COLO668 (cell line): ENCODE data around the gene TRAF3.
"Not testable (repeated sequence)": the region's sequence is repeated elsewhere in the genome, so short reads cannot be mapped to it uniquely, and the experiment has no call there.

ENCODE experiments used
- DNase-seq: peaks from one replicate; lab custom pipeline; 2025; ENCODE audit not compliant: unreplicated experiment; lab: John Stamatoyannopoulos, UW

Gene TRAF3

DNA sequence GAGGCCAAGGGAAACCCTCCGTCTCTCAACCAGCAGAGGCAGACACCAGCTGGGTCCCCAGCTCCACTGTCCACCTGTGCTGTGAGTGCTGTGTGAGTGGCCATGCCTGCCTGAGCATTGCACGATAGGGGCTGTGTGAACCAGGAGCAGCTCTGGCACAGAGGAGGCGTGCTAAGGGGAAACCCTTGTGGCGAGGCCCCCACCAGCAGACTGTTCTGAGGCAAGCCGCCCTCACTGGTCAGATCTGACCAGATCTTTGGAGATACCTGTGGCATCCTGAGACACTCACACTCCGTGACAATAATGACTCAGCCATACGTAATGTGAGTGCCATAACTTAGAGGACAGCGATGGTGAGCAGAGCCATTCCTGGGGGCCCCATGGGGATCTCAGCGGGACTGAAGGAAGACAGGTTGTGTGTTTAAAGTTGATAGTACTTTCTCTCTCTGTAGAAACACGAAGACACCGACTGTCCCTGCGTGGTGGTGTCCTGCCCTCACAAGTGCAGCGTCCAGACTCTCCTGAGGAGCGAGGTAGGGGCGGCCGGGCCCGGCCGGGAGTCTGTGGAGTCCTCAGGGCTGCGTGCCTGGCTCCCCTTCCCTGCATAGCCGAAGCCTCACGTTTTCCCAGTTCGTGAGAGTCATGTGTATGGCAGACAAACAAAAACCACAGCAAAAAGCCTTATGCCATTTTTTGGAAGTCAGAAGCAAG, 108.6 kb downstream of the TRAF3 start:
- DNase-seq: no peak

DNA sequence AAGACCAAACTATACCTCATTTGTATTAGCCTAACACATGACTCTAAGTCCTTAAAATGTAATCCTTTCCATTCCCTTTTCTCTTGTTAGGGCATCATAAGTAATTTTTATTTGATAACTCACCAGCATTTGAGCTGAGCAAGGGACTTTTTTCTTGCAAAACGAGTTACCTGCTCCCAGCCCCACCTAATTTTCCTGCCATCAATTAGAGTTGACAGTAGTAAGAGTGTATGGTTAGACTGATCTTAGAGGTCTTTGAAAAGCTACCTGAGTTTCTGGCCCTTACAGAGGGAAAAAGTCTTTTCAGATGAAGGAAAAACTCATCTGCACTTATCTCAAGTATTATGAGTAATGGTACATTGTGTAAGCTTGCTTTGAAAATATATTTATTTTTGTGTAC, 111.5 kb downstream of the TRAF3 start:
- DNase-seq: no peak

- DNase-seq: no peak
Measured at GRCh38 chr14:102889615-102890014, 112.4 kb downstream of the TRAF3 start.

DNA sequence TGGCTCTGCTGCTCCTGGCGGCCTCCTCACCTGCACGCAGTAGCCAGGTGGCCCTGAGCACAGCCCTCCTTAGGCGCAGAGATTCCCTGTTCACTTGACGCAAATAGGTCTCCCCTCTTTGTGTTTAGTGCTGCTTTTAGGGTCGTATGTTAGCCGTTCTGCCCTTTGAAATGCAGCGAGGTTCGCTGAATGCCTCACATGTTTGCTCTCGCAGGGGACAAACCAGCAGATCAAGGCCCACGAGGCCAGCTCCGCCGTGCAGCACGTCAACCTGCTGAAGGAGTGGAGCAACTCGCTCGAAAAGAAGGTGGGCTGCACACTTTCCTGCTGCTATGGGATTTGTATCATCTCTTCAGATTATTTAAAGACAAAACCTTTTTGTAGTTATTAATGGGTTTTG, 113.9 kb downstream of the TRAF3 start:
- no peak for DNase-seq

- no peak for DNase-seq
Measured at GRCh38 chr14:102891556-102891955, 114.3 kb downstream of the TRAF3 start.

- DNase-seq: no peak
Measured at GRCh38 chr14:102892651-102893050, 115.4 kb downstream of the TRAF3 start.

DNA sequence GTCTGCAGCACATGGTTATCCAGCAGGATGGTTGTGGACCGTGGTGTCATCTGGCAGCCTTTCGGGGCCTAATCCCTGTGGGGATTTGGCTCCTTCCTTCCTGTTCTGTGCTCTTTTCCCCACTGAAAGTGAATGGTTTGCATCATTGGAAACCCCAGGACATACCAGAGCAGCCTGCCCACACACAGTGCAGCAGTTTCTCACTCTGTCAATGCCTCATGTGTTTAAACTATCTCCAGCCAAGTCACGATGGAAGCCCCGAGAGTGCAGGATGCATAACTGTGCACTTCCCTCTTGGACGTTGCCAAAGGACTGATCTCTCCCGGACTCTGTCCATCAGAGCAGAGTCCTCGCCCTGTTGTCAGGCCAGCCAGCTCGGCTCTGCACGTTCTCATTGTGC, 116.2 kb downstream of the TRAF3 start:
- DNase-seq: no peak

DNA sequence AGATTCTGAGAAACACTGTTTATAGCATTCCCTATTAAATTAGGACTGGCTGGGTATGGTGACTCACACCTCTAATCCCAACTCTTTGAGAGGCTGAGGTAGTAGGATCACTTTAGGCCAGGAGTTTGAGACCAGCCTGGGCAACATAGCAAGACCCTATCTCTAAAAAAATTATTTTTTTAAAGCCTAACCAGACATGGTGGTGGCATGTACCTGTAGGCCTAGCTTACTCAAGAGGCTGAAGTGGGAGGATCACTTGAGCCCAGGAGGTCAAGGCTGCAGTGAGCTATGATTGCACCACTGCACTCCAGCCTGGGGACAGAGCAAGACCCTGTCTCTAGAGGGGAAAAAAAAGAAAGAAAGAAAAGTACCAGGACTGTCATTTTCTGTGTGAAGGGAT, 119.5 kb downstream of the TRAF3 start:
- DNase-seq: not testable (repeated sequence)

DNA sequence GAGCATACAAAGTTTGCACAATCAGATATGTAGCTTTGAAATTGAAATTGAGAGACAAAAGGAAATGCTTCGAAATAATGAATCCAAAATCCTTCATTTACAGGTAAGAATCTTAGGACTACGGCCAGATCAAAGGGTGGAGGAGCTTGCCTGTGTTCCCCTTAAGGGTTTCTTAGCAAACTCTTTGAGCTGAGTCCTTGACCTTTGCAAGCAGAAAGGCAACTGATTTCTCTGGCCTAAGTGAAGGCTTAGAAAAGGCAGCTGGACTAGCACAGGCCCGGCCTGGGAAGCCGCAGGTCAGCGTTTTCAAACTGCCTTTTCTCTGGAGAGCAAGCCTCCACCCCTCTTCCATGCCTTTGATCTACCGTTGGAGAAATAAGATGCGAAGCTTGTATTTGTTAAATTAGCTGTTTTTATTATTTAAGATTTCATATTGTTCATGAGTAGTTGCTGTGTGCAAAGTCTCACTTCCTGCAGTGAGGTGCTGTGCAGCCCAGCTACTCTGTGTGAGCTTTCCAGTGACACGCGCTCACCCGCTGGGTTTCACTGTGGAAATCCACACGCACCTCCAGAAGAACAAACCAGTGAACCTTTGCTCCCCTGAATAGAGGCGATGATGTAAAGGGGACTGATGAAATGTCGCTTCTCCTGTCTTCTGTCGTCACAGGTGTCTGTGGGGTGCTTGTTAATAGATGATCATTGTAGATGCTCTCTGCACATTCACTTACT, 120.2 kb downstream of the TRAF3 start:
- no peak for DNase-seq

DNA sequence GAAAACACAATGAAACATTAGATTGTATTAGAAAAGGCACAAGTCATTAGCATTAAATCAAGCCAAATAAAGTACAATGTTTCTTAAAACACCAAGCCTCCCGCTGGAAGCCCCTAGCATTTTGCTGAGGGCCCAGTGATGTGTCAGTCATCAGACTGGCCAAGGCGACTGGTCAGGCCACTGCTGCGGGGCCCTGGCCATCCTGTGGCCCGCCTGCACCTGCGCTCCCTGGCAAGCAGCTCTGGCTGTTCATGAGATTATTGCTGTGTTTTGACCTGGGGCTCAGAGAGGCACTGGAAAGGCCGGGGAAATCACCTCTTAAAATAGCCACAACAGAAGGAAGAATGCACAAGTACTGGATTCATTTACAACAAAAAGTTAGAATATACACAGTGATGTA, 121.0 kb downstream of the TRAF3 start:
- DNase-seq: no peak

DNA sequence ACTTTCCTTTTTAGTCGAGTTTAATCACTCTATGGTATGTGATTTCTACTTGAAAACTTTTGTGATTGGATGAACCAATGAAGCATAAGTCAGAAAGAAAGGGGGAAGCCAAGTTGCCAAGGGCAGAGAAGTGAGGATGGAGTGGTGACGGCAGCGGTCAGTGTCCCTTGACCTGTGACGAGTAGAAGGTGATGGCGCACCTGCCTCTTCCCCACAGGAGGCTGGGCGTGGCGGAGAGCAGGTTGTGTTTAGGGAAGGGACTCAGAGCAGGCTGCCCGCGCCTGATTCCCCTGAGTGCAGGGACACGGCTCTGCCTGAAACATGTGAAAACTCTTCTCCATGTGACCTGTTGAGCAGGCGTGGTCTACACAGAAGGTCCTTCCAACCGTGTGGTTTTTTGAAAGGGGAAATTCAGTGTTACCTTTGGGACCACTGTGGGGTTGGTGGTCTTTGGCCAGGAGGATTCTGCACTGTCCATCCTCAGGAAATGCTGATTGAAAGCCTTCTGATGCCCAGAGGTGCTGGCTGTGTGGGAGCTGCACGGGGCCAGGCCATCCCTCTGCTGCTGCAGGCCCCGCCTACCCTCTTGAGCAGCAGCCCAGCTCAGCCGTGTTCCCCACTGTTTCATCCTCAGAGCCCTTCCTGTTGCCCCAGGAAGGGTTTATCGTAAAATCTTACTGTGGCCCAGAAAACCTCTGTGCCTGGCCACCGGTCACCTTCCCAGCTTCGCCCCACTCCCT, 121.7 kb downstream of the TRAF3 start:
- no peak for DNase-seq

DNA sequence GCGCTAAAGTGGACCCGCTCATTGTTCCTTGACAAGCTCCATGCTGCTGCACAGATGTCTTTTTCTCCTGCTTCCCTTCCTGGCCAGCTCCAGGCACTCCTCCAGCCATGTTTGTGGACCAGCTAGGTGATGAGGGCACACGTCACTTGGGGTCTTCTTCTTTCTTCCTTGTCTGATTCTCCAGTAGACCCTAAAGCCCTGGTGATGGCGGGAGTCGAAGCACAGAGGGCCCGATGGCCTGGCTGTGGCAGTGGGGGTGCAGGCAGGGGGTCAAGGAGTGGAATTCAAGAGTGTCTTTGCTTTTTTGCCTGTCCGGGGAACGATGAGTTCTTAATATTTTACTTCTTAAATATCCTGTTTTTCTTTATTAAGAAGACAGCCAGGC, 122.3 kb downstream of the TRAF3 start:
- DNase-seq: no peak

- no peak for DNase-seq
Measured at GRCh38 chr14:102900631-102901571, 123.7 kb downstream of the TRAF3 start.

DNA sequence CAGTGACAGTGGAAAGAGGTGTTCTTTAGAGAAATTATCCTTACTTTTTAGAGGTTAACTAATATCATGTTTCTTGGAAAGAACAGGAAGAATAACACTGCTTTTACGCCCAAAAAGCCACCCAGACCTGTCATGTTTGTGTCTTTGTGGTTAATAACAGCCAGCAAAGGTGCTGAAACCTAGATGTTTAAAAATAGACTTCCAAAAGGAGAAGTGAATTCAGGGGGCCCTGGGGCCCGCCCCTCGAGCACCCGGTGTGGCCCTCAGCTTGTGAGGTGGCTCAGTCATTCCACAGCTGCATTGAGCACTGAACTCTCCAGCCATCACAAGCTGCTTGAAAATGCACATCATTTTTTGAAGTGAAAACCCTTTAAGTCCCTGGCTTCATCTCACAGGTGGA, 124.4 kb downstream of the TRAF3 start:
- no peak for DNase-seq

DNA sequence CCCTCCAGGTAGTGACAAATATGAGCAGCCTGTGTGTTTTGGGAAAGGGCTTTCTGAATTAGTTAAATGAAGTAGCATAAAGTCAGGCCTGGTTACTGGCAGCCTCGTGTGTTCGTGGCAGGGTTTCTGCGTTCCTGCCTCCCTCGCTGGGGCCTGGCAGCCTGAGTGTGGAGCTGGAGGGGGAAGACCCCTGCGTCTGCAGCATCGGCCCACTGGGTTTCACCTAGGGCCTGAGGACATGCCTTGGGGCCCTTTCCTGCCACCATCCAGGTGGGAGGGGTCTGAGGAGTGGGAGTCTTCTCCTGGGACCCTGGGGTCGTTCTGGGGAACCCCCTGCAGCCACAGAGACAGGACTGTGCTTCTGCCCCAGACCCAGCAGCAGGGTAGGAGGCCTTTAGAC, 124.8 kb downstream of the TRAF3 start:
- DNase-seq: no peak

DNA sequence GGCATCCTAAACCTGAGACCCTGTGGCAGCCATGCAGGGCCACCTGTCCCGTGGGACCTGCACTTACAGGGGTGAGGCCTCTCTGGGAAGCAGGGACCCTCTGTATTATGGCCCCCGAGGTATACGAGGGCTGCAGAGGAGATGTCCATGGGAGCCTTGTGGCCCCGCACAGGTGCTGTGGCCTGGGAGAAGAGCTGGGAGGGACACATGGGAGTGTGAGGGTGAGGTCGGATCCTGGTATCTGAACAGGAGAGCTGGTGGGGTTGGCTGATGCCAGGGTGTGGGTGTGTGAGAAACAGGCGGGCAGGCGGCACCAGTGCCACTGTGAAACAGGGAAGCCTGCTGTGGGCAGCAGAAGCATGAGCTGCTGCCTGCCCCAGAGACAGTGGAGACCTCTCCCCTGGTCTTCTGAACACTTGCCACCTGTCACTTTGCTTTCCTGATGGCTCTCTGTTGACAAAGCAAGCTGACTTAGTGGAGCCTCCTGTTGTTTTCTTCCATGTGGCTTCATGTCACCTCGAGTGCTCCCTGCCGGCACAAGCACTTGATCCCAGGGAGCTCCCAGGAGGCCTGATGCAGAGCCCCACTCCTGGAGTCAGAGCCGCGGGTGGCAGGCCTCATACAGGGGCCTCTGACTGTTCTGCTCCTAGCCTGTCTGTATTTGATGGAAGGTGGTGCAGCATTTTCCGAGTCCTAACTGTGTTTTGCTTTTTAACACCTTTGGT, 125.4 kb downstream of the TRAF3 start:
- no peak for DNase-seq

- no peak for DNase-seq
Measured at GRCh38 chr14:102903248-102903888, 126.1 kb downstream of the TRAF3 start.

DNA sequence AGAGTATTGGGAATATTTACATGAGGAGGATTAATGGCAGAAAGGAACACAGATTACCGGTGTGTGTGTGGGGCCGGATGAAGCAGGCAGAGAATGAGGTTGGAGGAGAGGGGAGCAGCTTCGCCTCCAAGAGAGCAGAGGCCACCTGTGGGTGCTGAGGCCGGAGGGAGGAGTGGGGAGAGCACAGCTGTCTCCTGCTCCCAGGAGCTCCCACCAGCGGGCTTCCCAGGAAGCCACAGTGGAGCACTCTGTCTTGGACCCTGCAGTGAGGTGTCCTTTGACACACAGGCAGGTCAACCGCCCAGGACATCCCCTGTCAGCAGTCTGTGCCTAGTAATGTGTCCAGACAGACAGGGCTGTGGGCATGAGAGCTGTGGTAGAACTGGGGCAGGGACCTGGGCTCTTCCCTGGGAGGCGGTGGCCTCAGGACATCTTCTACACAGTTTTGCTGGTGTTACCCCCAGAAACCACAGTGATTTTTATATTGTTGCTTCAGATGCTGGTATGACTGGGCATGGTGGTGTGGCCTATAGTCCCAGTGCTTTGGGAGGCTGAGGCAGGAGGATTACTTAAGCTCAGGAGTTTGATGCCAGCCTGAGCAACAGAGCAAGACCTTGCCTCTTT, 126.8 kb downstream of the TRAF3 start:
- no peak for DNase-seq
